Measurements from ENCODE around the gene PLOD3.
A peak's percentile ranks its signal among the peaks of the same experiment; 100 is the strongest.

Gene PLOD3

DNA sequence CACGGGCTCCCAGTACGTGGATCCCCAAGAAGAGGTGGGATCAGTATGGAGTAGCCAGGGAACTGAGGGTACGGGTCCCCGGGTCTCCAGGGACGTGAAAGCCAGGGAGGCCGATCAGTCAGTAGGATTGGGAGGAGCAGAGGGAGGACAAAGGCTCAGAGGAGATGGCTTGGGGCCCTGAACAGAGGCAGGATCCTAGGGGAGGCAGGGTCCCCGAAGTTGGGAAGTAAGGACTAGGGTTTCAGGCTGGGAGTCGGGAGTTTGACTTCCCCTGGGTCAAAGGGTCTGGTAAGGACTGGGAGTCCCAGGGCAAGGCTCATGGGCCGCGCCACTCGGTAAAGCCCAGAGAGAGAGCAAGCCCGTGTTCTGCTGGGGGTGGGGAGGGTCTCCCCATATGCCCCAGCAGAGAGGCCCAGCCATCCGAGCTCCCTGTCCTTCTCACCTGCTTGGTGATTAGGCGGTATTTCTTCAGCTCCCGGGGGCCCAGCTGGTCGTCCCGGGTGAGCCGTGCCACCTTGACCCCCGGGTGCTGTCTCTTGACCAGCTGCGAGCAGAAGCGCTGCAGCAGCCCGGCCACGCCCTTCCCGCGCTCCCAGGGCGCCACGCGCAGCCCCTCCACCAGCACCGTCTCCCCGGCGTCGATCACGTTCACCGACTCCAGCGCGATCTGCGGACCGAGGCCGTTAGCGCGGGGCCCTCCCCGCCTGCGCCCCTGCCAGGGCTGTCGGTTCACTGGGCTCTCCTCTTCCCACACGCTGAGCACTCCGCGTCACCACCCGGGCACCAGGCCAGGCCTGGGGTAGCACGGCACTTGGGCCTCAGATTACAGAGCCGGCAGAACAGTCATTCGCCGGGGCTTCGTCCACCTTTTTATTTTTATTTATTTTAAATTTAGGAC is 44.3 kb downstream of the PLOD3 start:
- peak overlapping the region; percentile 8; the same call in 1 of the 2 replicates for H3K27ac ChIP-seq

DNA sequence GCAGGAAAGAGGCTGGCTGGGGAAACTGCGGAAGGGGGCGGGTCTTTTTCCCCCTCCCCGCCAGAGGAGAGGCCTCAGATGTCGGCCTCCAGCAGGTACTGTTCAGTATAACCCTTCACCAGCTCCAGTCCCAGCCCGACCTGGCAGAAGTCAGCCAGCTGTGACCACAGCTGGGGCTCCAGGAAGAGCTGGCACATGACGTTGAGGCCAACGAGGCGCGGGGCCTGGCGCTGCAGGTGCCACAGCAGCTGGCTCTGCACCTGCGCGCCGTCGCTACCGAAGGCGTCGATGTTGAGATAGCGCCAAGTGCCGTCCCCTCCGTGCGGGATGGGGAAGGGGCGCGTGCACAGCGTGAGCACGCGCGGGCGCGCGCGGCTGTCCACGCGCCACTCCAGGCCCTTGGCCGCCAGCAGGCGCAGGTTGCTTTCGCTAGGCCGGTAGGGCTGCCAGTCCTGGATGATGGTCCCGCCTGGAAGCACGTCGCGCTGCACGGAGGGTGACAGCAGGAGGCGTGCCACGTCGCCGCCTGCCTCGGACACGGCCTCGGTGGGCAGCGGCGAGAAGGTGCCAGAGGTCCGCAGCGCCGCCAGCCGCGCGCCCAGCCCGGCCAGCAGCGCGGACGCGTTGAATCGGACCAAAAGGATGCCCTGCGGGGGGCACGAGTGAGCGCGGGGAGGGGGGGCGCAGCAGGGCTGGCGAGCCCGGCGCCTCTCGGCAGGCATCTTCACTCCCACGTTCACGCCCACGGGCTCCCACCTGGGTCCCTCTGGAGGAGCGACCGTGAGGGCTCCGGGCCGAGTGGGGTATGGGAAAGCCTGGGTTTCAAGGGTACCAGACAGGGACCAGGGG is 45.2 kb downstream of the PLOD3 start:
- peak; percentile 29; the same call in 1 of the 2 replicates for TF ChIP-seq CTCF (conservative IDR thresholded peaks at IDR 0.05)
- peak overlapping the region; percentile 8; the same call in 1 of the 2 replicates for H3K27ac ChIP-seq

More for the DNA sequence above, 44.3 kb downstream of the PLOD3 start:
- no peak for TF ChIP-seq CTCF (conservative IDR thresholded peaks at IDR 0.05)

DNA sequence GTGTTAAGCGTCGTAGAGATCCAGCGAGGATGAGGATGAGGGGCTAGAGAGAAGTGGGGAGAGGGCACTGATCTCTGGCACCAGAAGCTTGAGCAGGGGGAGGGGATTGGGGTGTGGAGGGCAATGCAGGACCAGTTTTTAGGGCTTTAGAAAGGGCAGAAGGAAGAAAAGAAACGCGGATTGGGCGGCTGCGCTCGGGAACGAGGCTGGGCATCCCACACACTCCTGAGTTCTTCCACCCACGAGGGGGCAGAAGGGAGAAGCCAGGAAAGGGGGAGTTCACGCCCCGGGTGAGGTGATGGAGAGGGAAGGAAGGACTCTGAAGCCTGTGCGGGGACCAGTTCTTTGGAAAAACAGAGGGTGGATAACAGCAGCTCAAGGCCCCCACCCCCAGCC is 45.9 kb downstream of the PLOD3 start:
- TF ChIP-seq CTCF (conservative IDR thresholded peaks at IDR 0.05): peak; percentile 33
- no peak overlapping the region for H3K27ac ChIP-seq

- no peak for TF ChIP-seq CTCF (conservative IDR thresholded peaks at IDR 0.05)
- H3K27ac ChIP-seq: no peak overlapping the region
These were observed 46.6 kb downstream of the PLOD3 start for GRCh38 chr7:101170617-101171441.

DNA sequence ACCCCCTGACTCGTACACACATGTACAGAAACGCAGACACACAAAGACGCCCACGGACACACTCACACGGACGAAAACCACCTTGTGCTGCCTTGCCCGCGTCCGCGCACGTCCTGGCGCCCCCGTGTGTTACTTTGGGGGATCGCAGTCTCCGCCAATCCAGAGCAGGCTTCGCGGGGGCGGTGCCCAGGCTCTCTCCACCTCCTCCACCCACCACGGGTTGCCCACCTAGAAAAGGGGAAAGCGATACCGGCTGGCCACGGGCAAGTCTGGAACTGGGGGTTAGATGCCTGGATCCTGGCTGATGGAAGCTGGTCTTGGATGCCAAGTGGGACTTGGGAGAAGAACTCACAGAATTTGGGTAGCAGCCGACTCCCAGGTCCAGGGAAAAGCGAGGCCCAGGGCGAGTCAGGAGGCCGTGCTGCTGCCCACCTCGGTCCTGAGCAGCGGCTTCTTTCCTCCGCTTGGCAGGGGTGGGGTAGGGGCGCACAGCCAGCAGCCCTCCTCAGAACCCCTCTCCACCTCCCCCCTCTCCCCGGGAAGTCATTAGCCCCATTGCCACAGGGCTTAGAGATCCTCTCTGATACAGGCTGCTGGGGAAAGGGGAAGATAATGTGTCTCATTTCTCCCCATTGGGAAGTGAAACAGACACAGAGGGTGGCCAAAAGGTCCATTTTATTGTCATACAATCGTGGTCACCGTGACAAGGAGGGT is 47.4 kb downstream of the PLOD3 start:
- H3K27ac ChIP-seq: no peak overlapping the region
- peak; percentile 97 for TF ChIP-seq CTCF (conservative IDR thresholded peaks at IDR 0.05)

- TF ChIP-seq CTCF (conservative IDR thresholded peaks at IDR 0.05): 0 out of 2 replicates have a peak, but pooled peaks have one; percentile 43
These were observed 48.1 kb downstream of the PLOD3 start for GRCh38 chr7:101169110-101169837.

More at GRCh38 chr7:101169110-101169837, 48.1 kb downstream of the PLOD3 start:
- H3K27ac ChIP-seq: no peak overlapping the region
